Iris pigment epithelial cell (primary cell): ENCODE data around the gene GAPDHS.
A peak's percentile ranks its signal among the peaks of the same experiment; 100 is the strongest.

Source experiments
- DNase-seq: peaks from one replicate; pipeline ENCODE4 v3.0.0-alpha.2; 2011; ENCODE audit warnings: low read depth

Gene GAPDHS

DNA sequence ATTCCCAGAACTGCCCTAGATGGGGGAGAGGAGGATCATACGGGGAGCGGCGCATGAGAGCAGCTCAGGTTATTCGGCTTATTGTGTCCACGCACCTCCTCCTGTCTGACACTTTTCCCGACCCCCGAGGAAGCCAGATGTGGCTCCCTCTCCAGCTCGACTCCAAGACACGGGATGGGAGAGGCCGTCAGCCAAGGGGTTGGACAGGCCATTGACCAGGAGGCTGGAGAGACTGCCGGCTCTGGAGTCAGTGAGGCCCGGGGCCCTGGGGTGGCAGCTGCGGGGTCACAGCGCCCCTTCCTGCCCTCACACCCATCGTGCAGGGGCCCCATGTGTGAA is 22.7 kb upstream of the GAPDHS start:
- DNase-seq, result no peak

DNA sequence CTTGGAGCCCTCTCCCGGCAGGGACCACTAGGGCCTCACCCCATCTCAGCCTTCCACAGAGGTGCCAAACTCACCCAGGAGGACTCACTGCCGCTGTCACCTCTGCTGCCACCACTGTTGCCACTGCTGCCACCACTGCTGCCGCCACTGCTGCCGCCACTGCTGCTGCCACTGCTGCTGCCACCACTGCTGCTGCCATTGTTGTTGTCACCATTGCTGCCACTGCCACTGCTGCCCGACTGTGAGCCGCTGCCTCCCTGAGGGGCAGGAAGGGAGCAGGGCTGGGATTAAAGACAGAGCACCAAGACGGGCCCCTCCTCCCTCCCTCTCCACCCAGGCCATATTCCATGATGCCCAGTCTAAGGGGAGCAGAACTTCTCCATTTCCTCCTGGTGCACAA is 21.9 kb upstream of the GAPDHS start:
- no peak for DNase-seq

DNA sequence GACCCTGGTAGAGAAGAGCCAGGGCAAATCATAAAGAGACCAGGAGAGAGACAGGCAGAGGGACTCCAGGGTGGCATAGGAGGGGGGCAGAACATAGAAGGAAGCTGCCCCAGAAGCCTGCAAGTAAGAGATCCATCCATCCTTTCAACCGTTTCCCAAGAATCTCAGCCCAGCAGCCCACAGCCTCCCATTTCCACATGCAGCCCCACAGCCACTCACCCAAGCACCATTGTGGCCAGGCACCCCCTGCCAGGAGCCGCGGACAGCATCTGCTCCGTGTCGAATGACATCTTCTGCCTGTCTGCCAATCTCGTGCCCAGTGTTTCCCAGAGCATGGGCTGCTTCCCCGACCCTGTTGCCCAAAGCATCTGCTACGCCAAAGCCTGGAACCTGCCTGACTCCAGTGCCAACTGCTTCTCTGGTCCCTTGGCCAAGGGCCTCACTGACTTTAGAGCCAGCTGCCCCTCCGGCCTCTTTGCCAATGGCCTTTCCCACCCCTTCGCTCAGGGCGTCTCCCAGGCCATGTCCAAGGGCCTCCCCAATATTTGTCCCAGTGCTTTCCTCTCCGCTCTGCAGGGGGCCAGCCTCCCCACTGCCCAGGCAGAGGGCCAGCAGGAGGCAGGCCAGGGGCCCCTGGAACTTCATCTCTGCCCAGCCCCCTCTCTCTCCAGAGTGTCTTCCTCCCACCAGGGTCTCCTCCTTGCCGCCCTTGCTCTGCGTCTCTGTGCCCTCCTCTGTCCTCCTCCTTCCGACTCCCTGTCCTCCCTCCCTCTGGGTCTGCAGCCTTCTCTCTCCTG is 20.2 kb upstream of the GAPDHS start:
- no peak for DNase-seq

DNA sequence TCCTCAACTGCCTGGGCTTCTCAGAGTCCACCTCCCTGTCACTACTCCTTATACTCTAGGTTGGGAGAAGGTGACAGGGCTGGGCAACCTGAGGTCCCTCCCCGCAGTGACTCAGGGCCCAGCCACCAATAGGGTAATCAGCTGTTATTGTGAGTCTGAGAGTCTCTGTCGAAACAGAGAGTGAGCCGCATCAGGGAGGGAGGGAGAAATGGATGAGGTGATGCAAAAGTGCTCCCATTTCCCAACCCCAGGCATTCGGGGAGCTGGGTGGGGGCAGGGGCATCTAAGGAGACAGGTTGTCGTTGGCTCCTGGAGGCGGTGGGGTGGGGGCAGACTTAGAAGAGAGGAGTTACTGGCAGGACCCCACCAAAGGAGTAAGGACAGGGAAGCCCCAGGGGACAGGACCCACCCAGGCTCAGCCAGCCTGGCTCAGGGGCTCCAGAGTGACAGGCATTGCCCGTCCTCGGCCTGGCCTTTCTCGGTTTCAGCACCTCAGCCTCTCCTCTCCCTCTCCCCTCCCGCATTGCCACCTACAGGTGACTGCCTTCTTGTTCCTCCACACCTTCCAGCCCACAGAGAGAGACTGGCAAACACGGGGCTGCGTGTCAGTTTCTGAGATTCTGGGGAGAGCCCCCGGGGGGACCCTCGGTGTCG is 19.5 kb upstream of the GAPDHS start, which contains the start of gene DMKN:
Gene DMKN (minus strand): TSS at position 22 of the 654 bp plus-strand sequence. CDS start 174 bp downstream, outside the sequence.
- peak; percentile 58 for DNase-seq

DNA sequence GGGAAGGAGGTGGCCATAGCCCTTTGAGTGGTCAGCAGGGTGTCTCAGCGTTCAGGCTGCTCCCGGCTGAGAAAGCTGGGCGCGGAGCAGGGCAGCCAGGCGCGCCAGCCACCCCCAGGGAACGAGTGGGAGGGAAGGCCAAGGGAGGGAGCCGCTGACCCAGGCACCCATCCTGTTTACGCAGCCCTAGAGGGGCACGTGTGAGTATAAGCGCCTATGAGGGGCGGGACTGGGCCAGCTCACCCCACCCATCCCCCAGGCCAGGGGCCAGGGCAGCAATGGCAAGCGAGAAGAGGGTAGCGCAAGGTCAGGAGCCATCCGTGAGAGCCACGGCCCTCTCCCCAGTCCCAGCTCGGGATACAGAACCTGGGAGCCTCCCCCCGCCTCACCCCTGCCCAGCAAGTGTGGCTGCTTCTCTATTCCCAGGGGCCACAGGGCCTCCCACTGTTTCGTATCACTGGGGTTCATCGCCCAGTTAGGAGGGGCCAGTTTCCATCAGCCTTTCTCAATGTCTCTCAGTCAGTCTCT is 18.9 kb upstream of the GAPDHS start:
- DNase-seq, result no peak

DNA sequence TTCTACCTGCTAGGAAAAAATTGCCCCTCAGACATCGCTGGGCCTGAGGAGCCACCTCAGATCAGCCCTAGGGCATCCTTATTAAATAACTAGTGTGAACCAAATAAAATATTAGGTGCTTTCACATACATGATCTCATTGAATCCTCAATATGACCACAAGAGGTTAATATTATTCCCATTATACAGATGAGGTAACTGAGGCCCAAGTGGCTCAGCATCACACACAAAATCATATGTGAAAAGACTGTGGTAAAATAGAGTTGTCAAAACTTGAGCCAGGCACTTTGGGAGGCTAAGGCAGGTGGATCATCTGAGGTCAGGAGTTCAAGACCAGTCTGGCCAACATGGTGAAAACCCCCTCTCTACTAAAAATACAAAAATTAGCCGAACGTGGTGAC is 16.9 kb upstream of the GAPDHS start:
- no peak for DNase-seq

DNA sequence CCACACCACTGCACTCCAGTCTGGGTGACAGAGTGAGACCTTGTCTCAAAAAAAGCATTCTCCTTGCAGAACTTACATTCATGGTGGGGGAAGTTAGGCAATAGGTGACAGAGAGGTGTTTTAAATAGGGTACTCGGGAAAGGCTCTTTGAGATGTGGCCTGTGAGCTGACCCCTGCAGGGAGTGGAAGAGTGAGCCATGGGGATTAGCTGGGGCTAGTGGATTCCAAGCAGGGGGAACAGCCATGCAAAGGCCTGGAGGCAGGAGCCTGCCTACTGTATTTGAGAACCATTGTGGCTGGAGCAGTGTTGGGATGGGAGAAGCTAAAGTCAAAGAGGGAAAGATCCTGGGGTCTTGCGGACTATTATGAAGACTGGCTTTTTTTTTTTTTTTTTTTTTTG is 15.9 kb upstream of the GAPDHS start:
- DNase-seq, result no peak

DNA sequence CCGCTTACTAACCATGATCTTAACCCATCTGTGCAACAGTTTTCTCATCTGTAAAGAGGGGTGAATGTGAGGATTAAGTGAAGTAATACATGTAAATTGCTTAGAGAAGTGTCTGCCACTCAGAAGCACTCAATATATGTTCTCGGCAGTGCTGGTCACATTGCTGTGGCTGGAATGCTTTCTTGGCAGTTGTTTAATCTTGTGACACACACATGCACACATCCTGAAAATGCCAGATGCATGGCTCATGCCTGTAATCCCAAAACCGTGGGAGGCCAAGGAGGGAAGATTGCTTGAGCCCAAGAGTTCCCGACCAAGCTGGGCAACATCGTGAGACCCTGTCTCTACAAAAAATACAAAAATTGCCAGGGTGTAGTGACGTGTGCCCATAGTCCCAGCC is 14.9 kb upstream of the GAPDHS start:
- peak; percentile 96 for DNase-seq

DNA sequence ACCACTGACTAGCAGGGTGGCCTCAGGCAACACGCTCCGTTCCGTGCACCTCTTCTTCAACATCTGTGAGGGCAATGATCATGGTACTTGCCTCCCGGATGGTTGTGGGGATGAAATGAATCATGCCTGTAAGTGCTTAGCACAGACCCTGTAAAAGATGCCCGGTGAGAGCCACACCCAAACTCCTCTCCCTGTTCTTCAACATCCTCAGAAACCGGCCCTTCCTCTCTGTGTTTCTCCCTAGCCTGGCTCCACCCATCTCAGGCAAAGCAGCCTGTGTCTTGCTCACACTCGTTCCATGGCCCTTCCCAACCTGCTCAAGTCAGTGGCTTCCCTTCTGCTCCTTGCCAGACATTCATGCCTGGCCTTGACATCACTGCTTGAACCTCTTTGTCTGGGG is 14.0 kb upstream of the GAPDHS start:
- DNase-seq, result peak; percentile 11

DNA sequence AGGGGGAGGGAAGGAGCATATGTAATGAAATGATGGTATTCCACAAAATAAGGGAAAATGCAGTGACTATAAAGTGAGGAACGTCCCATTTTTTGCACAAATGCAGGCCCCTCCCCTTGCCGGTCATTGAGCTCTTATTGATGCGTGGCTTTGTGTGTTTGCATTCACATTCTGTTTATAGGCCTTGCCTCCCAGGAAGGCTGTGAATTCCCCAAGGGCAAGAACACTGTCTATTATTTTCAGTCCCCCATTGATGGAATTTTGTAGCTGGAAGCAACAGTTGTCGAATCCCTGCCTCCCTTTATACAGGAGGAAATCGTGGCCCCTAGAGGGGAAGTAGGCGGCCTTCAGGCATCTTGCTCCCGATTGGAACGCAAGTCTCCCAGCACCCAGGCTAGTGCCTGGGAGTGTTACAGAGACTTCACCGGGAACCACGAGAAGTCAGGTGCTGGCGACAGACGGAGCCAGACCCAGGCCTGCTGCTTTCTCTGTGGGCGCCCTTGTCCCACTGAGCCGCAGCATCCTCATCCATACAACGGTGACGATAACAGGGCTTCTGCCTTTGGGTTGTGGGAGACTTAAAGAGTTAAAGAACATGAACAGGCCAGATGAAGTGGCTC is 12.0 kb upstream of the GAPDHS start:
- DNase-seq, result no peak

DNA sequence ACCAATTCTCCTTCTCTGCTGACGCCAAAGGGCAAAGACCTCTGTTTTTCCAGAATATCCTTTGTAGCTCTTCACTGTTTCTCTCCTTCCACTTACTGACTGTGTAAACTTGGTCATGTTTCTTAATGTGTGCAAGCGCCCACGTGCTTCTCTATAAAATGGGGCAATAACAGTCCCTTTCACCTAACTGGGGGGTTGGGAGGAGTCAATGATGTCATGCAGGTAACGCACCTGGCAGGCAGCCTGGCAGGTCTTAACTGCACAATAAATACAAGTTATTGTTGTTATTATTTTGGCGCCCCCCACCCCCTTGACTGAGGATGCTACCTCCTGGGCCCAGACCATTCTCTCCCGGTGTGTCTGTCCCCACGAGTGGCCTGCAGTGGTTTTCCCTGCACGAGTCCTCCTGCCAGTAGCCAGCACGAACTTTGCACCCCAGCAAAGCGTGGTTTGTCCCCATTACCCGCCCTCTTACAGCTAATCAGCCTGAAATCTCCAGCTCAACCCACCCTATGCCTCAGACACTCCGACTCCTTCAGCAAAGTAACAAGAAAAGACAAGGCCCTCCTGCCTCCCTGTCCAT is 10.4 kb upstream of the GAPDHS start:
- no peak for DNase-seq

DNA sequence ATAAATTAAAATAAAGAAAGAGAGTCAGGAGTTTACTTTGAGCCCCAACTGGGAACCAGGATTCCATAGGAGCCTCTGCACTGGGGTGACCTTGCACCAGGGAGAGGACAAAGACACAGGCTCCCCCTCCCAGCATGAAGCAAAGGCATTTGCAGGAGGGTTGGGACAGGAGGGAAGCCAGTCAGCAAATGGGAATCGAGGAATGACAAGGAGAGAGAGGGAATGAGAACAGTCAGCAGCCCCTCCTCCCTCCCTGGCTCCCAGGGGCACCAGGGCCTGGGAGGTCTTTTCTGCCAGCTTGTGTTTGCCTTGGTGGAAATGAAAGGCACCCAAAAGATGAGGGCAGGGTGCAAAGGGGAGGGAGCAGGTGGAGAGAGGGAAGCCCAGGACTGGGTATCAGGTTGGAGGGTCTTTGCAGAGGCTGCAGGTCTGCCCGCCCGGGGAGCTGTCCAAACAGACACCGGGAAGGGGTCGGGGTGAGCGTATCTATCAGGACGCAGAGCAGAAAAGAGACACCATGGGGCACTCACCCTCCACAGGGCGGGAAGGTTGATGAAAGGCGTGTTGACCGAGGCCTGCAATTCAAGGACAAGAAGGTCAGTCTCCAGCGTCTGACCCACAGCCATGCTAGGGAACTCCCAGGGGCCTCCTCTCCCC is 8.9 kb upstream of the GAPDHS start:
- no peak for DNase-seq

DNA sequence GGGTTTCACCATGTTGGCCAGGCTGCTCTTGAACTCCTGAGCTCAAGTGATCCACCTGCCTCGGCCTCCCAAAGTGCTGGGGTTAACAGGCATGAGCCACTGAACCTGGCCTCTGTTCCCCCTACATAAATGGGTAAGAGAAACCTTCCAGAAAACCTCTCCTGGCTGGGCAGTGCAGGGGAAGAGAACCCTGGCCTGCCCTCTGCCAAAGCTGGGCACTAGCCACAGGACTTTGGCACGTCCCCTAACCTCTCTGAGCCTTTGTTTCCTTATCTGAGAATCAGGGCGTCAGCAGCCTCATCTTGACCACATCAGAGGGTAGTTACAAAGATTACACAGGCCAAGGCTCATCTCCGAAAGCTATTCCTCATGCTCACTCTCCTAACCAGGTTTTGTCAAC is 7.4 kb upstream of the GAPDHS start:
- DNase-seq, result no peak

DNA sequence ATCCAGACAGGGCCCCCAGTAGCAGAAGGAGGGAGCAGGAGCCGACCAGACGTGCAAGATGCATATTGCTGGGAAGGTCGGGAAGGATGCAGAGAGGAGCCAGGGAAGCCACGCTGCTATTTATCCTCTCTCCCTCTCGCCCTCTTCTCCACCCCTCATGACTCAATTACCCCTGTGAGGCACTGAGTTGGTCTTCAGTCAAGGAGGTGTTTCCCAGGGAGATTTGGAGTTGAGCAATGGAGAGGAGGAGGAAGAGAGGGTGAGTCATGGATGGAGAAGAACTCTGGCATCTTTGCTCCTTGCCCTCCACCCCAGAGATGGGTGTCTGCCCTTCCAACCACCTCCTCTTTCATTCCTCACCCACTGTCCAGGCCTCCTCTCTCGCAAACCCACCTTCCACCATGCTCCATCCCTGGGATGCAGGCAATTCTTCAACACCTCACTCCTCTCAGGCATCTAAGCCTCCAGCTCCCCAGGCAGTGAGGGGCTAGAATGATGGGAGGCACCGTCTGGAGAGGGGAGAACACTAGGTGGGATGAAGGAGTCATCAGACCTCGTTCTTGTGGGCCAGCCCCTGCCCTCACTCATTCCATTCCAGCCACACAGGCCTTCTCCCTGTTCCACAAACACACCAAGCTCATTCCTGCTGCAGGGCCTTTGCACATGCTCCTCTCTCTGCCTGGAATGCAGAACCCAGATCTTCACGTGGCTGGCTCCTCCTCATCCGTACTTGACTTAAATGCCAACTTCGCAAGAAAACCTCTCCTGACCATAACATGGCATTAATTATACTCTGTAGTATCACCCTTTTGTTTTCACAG is 4.8 kb upstream of the GAPDHS start, which contains the start of gene SBSN:
Gene SBSN (minus strand): TSS at position 94 of the 821 bp plus-strand sequence. CDS start 30 bp downstream, at position 64.
- DNase-seq, result peak; percentile 82

DNA sequence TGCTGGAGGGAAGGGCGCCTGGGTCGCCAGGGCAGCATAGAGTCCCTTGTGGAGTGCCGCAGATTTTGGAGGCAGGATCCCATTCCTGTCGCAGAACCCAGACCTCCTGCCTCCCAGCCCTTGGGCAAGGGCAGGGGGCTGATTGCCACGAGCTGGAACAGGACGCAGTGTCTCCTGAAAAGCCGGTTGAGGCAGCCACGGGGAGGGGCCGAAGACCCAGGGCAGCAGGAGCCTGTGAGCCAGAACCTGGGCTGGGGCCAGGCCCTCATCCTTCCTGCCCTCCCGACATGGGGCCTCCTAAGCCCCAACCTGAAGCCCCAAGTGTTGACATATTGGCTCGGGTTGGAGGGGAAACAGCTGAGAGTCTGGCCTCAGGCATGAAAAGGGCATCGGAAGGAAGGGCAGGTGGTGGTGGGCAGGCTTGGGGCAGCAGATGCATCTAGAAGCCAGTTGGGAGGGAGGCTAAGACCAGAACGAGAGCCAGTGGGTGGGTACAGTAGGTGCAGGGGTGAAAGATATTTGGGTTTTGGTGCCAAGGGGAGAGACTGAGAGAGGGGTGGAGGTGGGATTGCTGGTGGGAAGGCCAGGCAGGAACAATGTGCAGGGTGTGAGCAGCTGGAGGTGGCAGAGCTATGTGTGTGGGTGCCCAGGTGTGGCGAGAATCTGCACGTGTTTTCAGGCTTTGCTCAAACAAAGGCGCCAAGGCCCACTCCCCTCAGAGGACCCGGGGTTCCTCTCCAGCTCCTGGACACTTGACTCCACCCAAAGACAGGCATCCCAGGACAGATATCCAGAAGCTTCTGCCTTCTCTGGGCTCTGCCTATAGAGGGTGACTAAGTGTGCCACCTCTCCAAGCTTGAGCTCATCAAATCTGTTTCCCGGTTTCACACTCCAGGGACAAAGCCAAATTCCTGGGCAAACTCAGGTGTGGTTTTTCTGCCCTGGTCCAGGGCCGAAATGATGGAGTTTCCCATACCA is 3.7 kb upstream of the GAPDHS start:
- no peak for DNase-seq

DNA sequence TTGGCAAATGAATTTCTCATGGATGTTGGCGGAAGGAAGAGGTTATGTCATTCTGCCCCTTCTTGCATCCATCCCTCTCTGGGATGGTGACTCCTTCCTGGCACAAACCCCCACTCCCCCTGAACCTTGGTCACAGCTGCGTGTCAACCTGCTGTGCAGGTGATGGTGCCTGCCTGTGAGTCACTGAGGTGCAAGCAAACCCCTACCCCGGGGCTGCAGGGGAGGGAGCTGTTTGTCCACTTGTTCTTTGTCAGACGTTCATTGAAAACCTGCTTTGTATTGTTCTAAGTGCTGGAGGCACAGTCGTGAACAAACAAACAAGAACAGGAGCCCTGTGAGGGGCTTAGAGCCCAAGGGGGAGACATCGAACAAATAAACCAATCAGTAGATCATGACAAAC is 2.0 kb upstream of the GAPDHS start:
- DNase-seq, result no peak

DNA sequence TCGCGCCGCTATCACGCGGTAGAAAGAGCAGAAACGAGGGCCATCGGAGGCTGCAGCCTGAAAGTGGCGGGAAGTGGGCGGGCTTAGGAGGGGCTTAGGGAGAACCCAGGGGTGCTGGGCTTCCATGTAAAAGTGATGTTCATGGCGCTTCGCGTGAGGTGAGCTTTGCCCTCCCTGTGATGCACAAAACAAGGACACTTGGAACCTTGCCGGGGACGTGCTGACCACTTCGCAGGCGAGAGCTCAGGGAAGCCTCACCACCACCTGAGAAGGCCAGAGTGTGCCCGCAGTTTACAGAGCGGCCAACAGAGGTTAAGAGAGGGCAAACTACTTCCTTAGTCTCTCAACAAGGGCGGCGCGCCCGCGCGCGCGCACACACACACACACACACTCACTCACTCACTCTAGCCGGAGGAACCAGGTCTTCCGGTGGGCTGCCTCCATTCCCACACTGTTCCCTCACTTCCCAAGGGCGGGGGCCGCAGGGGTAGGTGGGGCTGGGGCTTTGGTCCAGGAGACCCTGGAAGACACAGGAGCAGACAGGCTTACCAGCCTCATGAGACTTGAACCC is 651 bp downstream of the GAPDHS start:
- peak; percentile 21 for DNase-seq

DNA sequence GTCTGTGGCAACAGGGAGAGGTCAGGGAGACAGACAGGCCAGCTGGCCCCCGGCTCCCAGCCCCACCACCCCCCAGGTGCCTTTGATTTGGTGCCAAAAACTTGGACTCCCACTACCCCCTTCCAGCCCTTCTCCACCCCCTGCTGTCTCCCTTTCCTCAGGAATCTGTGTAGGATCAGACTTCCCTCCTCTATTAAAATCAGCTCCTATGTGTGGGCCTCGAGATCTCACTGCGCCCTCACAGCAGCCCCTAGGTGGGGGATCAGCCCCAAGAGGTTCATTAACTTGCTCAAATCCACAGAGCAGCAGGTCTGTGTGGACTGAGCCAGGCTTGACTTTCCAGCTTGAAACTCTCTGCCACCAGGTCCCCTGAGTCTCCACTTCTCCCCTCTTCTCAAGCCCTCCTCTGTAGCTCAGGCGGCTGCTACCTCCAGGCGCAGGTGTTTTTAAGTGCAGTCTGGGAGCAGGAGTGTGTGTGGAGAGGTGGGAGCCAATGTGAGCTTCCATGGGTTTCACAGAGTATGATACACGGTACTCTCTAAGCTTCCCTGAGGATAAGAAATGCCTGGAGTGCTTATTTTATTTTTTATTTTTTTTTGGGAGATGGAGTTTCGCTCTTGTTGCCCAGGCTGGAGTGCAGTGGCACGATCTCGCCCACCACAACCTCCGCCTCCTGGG is 1.7 kb downstream of the GAPDHS start:
- no peak for DNase-seq

DNA sequence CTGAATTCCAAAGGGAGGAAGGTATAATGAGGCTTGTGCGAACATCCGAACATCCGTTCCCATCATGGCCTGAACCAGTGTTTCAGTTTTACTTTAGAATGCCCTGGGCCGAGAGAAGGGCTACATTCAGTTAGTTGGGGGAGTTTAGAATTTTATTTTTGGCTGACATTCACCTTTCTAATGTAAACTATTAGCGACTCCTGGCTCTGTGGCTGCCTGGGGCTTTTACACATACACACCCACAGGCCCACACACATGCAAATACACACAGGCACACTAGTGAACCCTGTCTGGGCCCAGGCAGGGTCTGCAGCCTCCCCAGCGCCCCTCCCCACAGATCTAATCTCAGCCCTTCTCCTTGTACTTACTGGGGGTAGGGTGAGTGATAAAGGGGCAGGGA is 6.1 kb downstream of the GAPDHS start:
- DNase-seq, result no peak
